GM12878 (cell line): Measurements from ENCODE around the gene DNMT3A. TPM values are rescaled to one million over a fixed set of nuclear protein-coding genes. Genes with fewer than 3 reads are reported as not detected.

ENCODE experiments used
- ATAC-seq: fragments of 200-7000 bp; cut with Tn5 transposase; 3 replicates; pipeline ENCODE4 v1.9.1; 2020; ENCODE audit warnings: mild to moderate bottlenecking, moderate library complexity
- BruUV-seq: library from RNA; stranded (reverse); fragments of 400-500 nt; replicated peaks from 2 replicates; lab custom pipeline; 2021; lab: Mats Ljungman, UMichigan
- CTCF ChIA-PET: fragments of 300-600 bp; sonication (Branson Sonifier 250); formaldehyde crosslinking; extraction: SDS; loops from one replicate; lab custom pipeline; 2021; ENCODE audit warnings: inconsistent platforms; lab: Yijun Ruan, JAX
- POLR2A ChIA-PET: fragments of 350-600 bp; formaldehyde crosslinking; extraction: SDS; loops from one replicate; lab custom pipeline; 2021; ENCODE audit warnings: inconsistent platforms; lab: Charles Lee
- RAD21 ChIA-PET: fragments of 300-600 bp; sonication (Branson Sonifier 250); formaldehyde crosslinking; loops from one replicate; lab custom pipeline; 2023; ENCODE audit warnings: antibody characterized with exemption; ENCODE audit not compliant: unreplicated experiment; lab: Charles Lee
- SMC1A ChIA-PET: fragments of 300-600 bp; sonication (Branson Sonifier 250); formaldehyde crosslinking; loops from one replicate; lab custom pipeline; 2023; ENCODE audit not compliant: unreplicated experiment, uncharacterized antibody; lab: Charles Lee
- DNase-seq: peaks from one replicate; pipeline ENCODE4 v3.0.0-alpha.2; 2011; ENCODE audit warnings: low read depth, low spot score
- FAIRE-seq: peaks from 3 replicates; lab custom pipeline; 2011; peaks lifted over from hg19 to GRCh38; lab: Jason Lieb, UNC
- H2AFZ ChIP-seq: 2 replicates; pipeline ENCODE4 v1.6.0; 2011; ENCODE audit warnings: low read depth, low read length, control low read depth; ENCODE audit not compliant: control insufficient read depth
- H3K27ac ChIP-seq: 2 replicates; pipeline ENCODE4 v1.5.1; 2011; ENCODE audit warnings: control low read depth; ENCODE audit not compliant: control insufficient read depth, insufficient read depth
- H3K27me3 ChIP-seq, 2 experiments: replicated peaks in 1 of 2; 2 replicates each; pipeline versions ENCODE4 v1.6.0 to v1.6.1; 2011; ENCODE audit warnings: low read length in 1 of 2; ENCODE audit not compliant: control insufficient read depth in 2 of 2, insufficient read depth in 2 of 2
- H3K36me3 ChIP-seq, 2 experiments: 2 replicates each; pipeline ENCODE4 v1.5.1; 2011; ENCODE audit warnings: low read length in 1 of 2; ENCODE audit not compliant: control insufficient read depth in 2 of 2, insufficient read depth in 2 of 2
- H3K4me1 ChIP-seq: 2 replicates; pipeline ENCODE4 v1.6.1; 2011; ENCODE audit warnings: mild to moderate bottlenecking, low read length, moderate library complexity, mixed read lengths; ENCODE audit not compliant: control insufficient read depth, insufficient read depth
- H3K4me2 ChIP-seq: 2 replicates; pipeline ENCODE4 v1.6.0; 2011; ENCODE audit warnings: control low read depth; ENCODE audit not compliant: control insufficient read depth, insufficient read depth
- H3K4me3 ChIP-seq: fragments of 200-600 bp; sonication (generic); 2 replicates; pipeline ENCODE4 v1.5.1; 2016
- H3K79me2 ChIP-seq: 2 replicates; pipeline ENCODE4 v1.6.0; 2011; ENCODE audit warnings: low read length; ENCODE audit not compliant: control insufficient read depth, insufficient read depth
- H3K9ac ChIP-seq: 2 replicates; pipeline ENCODE4 v1.8.0; 2011; ENCODE audit warnings: low read length, control low read depth, mixed read lengths; ENCODE audit not compliant: control insufficient read depth, insufficient read depth
- H3K9me3 ChIP-seq: replicated peaks from 3 replicates; pipeline ENCODE4 v1.5.1; 2011; ENCODE audit warnings: mild to moderate bottlenecking, low read length; ENCODE audit not compliant: control insufficient read depth, insufficient read depth
- H4K20me1 ChIP-seq: 2 replicates; pipeline ENCODE4 v1.6.0; 2011; ENCODE audit not compliant: control insufficient read depth, insufficient read depth
- BCLAF1 ChIP-seq: fragments of 450-650 bp; IDR thresholded peaks from 2 replicates; pipeline ENCODE4 v1.6.1; 2017; ENCODE audit warnings: antibody characterized with exemption, mild to moderate bottlenecking, moderate library complexity
- BHLHE40 ChIP-seq, 2 experiments: fragments of 450-650 bp in 1 of 2; IDR thresholded peaks; 2 replicates each; pipeline ENCODE4 v1.6.1; 2011 to 2017; ENCODE audit warnings: low read depth in 2 of 2, borderline replicate concordance in 1 of 2, improper control_type of control experiment in 1 of 2, low read length in 1 of 2, mild to moderate bottlenecking in 1 of 2
- CREB1 ChIP-seq: IDR thresholded peaks from 2 replicates; pipeline ENCODE4 v1.6.1; 2012; ENCODE audit warnings: low read depth, mild to moderate bottlenecking, inconsistent platforms
- IKZF2 ChIP-seq, 2 experiments: fragments of 450-650 bp; IDR thresholded peaks; 2 replicates each; pipeline ENCODE4 v1.6.1; 2017; ENCODE audit warnings: mild to moderate bottlenecking in 2 of 2, moderate library complexity in 2 of 2
- NR2F1 ChIP-seq: fragments of 450-650 bp; conservative IDR thresholded peaks from 2 replicates; pipeline ENCODE4 v1.6.1; 2017; ENCODE audit warnings: mild to moderate bottlenecking
- NRF1 ChIP-seq: conservative IDR thresholded peaks from 2 replicates; pipeline ENCODE4 v1.6.1; 2011; ENCODE audit warnings: mild to moderate bottlenecking, low read depth, low read length, improper control_type of control experiment
- SIN3A ChIP-seq: IDR thresholded peaks from 2 replicates; pipeline ENCODE4 v1.6.1; 2012; ENCODE audit warnings: low read depth, low read length, improper control_type of control experiment
- SP1 ChIP-seq: IDR thresholded peaks from one replicate; pipeline ENCODE4 v1.6.1; 2011; ENCODE audit warnings: low read depth, low read length
- SPI1 ChIP-seq: IDR thresholded peaks from 2 replicates; pipeline ENCODE4 v1.6.1; 2011; ENCODE audit warnings: low read depth, mild to moderate bottlenecking, low read length, moderate library complexity, borderline replicate concordance; ENCODE audit not compliant: insufficient read depth
- SUPT20H ChIP-seq: IDR thresholded peaks from 2 replicates; pipeline ENCODE4 v1.6.1; 2011; ENCODE audit warnings: low read depth, mild to moderate bottlenecking, low read length, moderate library complexity, borderline replicate concordance; ENCODE audit not compliant: control insufficient read depth
- TCF12 ChIP-seq: IDR thresholded peaks from 2 replicates; pipeline ENCODE4 v1.6.1; 2011; ENCODE audit warnings: low read depth, mild to moderate bottlenecking, low read length
- TCF7 ChIP-seq: IDR thresholded peaks from 2 replicates; pipeline ENCODE4 v1.6.1; 2014; ENCODE audit warnings: antibody characterized with exemption, borderline replicate concordance
- ZNF592 ChIP-seq: fragments of 450-650 bp; IDR thresholded peaks from 2 replicates; pipeline ENCODE4 v1.6.1; 2017; ENCODE audit warnings: mild to moderate bottlenecking, moderate library complexity
- WGBS: methylation state at CpG from one replicate; pipeline ENCODE4 v1.1.6; 2016; ENCODE audit warnings: low lambda C conversion rate; ENCODE audit not compliant: insufficient replicate concordance, insufficient coverage; ENCODE audit errors: missing lambda C conversion rate; 5-methylcytosine and 5-hydroxymethylcytosine counted together
- in situ Hi-C: fragments of 300-500 bp; cut with MboI; formaldehyde crosslinking; loops from 9 replicates; pipeline ENCODE4 v1.14.3; 2018; ENCODE audit warnings: mixed read lengths
- intact Hi-C: fragments of 100-400 bp; cut with micrococcal nuclease; formaldehyde crosslinking; loops from one replicate; pipeline ENCODE4 v1.14.2; 2022; ENCODE audit not compliant: unreplicated experiment
- polyA plus RNA-seq, 11 experiments: library from polyadenylated mRNA; depleted of rRNA in 4 of 11; unstranded in 6 of 11; stranded (reverse) in 5 of 11; fragments of >200 nt; fragmentation: Nextera tagmentation in 4 of 11; fragmentation: Illumina TruSeq in 1 of 11; extraction: Ambion mirVana in 4 of 11; extraction: Trizol in 1 of 11; gene quantifications; 1 replicate in 1 of 11; 2 replicates in 10 of 11; pipeline versions ENCODE4 v1.2.1 to v1.2.3, GENCODE V29; 2011 to 2016; ENCODE audit warnings: inconsistent platforms in 2 of 11, missing spikeins in 2 of 11, low read depth in 1 of 11
- total RNA-seq, 4 experiments: library from RNA; depleted of rRNA in 3 of 4; stranded (reverse); fragments of >200 nt in 3 of 4; fragmentation: Illumina TruSeq in 1 of 4; extraction: Trizol in 1 of 4; gene quantifications; 2 replicates each; pipeline versions ENCODE4 v1.2.1 to v1.2.3, GENCODE V29; 2013 to 2021

Gene DNMT3A
- total and polyA plus RNA-seq, 10 of the 15 experiments (the other 5 are each of a cell fraction or from before 2014, with no cell fraction given): 7.4 to 51.6 (median 17.4) TPM

GRCh38 chr2:25376750-25377621, 35.3 kb upstream of the DNMT3A start:
- H2AFZ ChIP-seq: peak overlapping the region; percentile 81
- DNase-seq: peak; percentile 91
- no peak overlapping the region for H3K4me3 ChIP-seq
- no peaks in the 10 kb centered on the region for H4K20me1 ChIP-seq
- no peaks in the 10 kb centered on the region for H3K27me3 ChIP-seq
- no peaks in the 10 kb centered on the region; the same call in 2 of the 3 replicates for H3K9me3 ChIP-seq
- WGBS: 25% methylated on average over 42 of the region's 52 CpGs
- intact Hi-C loops (loop anchor here (1.0 to 2.0 kb wide), 5 partner anchors 14 to 145 kb away; no protein-coding TSS in a partner anchor), in situ Hi-C loops (no loop called here)
- ChIA-PET SMC1A (interaction anchor here (0.7 to 13.4 kb wide), 25 partner anchors 10 to 190 kb away, joined by 3 to 92 read pairs (median 5); no protein-coding TSS in a partner anchor), RAD21 (interaction anchor here (0.6 to 6.8 kb wide), 19 partner anchors 9 to 211 kb away, joined by 3 to 78 read pairs (median 6); no protein-coding TSS in a partner anchor), CTCF (interaction anchor here (0.7 to 8.5 kb wide), 32 partner anchors 8 to 211 kb away, joined by 3 to 126 read pairs (median 4); partner anchors contain the start of gene DNMT3A), POLR2A (interaction anchor here (0.5 to 8.6 kb wide), 14 partner anchors 9 to 141 kb away, joined by 3 to 73 read pairs (median 6); no protein-coding TSS in a partner anchor)
- H3K27ac ChIP-seq: peak overlapping the region; percentile 80
- H3K36me3 ChIP-seq: no peaks in the 10 kb centered on the region
- no peaks in the 10 kb centered on the region for H3K79me2 ChIP-seq
- peaks cover 39% of the 10 kb centered on the region for H3K4me1 ChIP-seq
- peak overlapping the region; percentile 74 for H3K4me2 ChIP-seq
- peak; percentile 98 for FAIRE-seq
- peak; percentile 97 for ATAC-seq
- TSS peak; percentile 65 for BruUV-seq
- peak overlapping the region; percentile 50 for H3K9ac ChIP-seq
- TF ChIP-seq ZNF592: peak; percentile 89
- TF ChIP-seq TCF7: no peak
- peak; percentile 65; the same call in 1 of the 2 replicates for TF ChIP-seq CREB1
- TF ChIP-seq NRF1: no peak
- peak; percentile 91 to 96 for TF ChIP-seq BHLHE40 (IDR thresholded peaks at IDR 0.05; ENCODE audit: borderline replicate concordance in 1 of 2, low read depth in 2 of 2, low read length in 1 of 2)
- 0 out of 2 replicates have a peak, but pooled peaks have one; percentile 40 for TF ChIP-seq BCLAF1
- peak; percentile 78 for TF ChIP-seq TCF12
- TF ChIP-seq SUPT20H: no peak
- peak; percentile 23; the same call in 1 of the 2 replicates for TF ChIP-seq SPI1
- TF ChIP-seq IKZF2 (IDR thresholded peaks at IDR 0.05): peak; percentile 88 to 90; a peak in 3 of 4 replicates
- peak; percentile 55 for TF ChIP-seq SP1
- peak; percentile 99 for TF ChIP-seq NR2F1
- TF ChIP-seq SIN3A: no peak
